Lung microvascular endothelial cell (primary cell): ENCODE measurements around the gene TRAPPC12. TPM values are rescaled to one million over a fixed set of nuclear protein-coding genes. Genes with fewer than 3 reads are reported as not detected.

ENCODE experiments used
- DNase-seq, 2 donors: peaks; one replicate each; pipeline versions ENCODE4 v3.0.0 to v3.0.0-alpha.2; 2010; ENCODE audit warnings: low read depth in 2 of 2
- total RNA-seq: library from RNA; depleted of rRNA; stranded (reverse); fragments of >200 nt; gene quantifications from 2 replicates; pipeline ENCODE4 v1.2.1, GENCODE V29; 2014

Gene TRAPPC12
- 27.5 and 49.4 TPM in 2 replicates for total RNA-seq

- DNase-seq = peak; percentile 76 to 89
Observed at GRCh38 chr2:3379647-3380534, at the start of gene TRAPPC12. Gene TRAPPC12, plus strand, starts transcription at chr2:3379694. Its CDS starts 7,930 bp downstream, at chr2:3387624.

GRCh38 chr2:3332133-3332532 lies 47.4 kb upstream of the TRAPPC12 start:
- DNase-seq = no peak

GRCh38 chr2:3334392-3335345 lies 44.8 kb upstream of the TRAPPC12 start:
- no peak for DNase-seq

GRCh38 chr2:3336844-3337243 lies 42.6 kb upstream of the TRAPPC12 start:
- DNase-seq = no peak

GRCh38 chr2:3338340-3338739 lies 41.2 kb upstream of the TRAPPC12 start:
- DNase-seq = no peak

GRCh38 chr2:3340144-3340543 lies 39.4 kb upstream of the TRAPPC12 start:
- DNase-seq = peak in 1 of 2 donors; percentile 51

GRCh38 chr2:3341336-3341735 lies 38.2 kb upstream of the TRAPPC12 start:
- no peak for DNase-seq

GRCh38 chr2:3342324-3342723 lies 37.2 kb upstream of the TRAPPC12 start:
- DNase-seq = no peak

GRCh38 chr2:3343012-3343411 lies 36.5 kb upstream of the TRAPPC12 start:
- no peak for DNase-seq

GRCh38 chr2:3344897-3345296 lies 34.6 kb upstream of the TRAPPC12 start:
- DNase-seq = no peak

GRCh38 chr2:3345621-3346020 lies 33.9 kb upstream of the TRAPPC12 start:
- no peak for DNase-seq

- no peak for DNase-seq
Observed at GRCh38 chr2:3348767-3349166, 30.7 kb upstream of the TRAPPC12 start.

GRCh38 chr2:3349211-3349693 lies 30.2 kb upstream of the TRAPPC12 start:
- no peak for DNase-seq

GRCh38 chr2:3354986-3355385 lies 24.5 kb upstream of the TRAPPC12 start:
- DNase-seq = no peak

- DNase-seq = no peak
Observed at GRCh38 chr2:3355951-3356569, 23.4 kb upstream of the TRAPPC12 start.

- DNase-seq = peak in 1 of 2 donors; percentile 16
Observed at GRCh38 chr2:3356799-3357198, 22.7 kb upstream of the TRAPPC12 start.

- peak in 1 of 2 donors; percentile 23 for DNase-seq
Observed at GRCh38 chr2:3357446-3357845, 22.0 kb upstream of the TRAPPC12 start.

- no peak for DNase-seq
Observed at GRCh38 chr2:3357926-3358325, 21.6 kb upstream of the TRAPPC12 start.

GRCh38 chr2:3361518-3362389 lies 17.7 kb upstream of the TRAPPC12 start:
- no peak for DNase-seq

- no peak for DNase-seq
Observed at GRCh38 chr2:3365219-3365618, 14.3 kb upstream of the TRAPPC12 start.
